Activated naive CD8-positive, alpha-beta T cell (primary cell): ENCODE measurements around the gene CPED1.
"Not testable (repeated sequence)": the region's sequence is repeated elsewhere in the genome, so short reads cannot be mapped to it uniquely, and the experiment has no call there.

Source experiments
- H3K27ac Mint-ChIP-seq: one replicate; pipeline ENCODE4 v1.8.0; 2021; ENCODE audit warnings: mixed read lengths
- H3K27me3 Mint-ChIP-seq: one replicate; pipeline ENCODE4 v1.8.0; 2021; ENCODE audit warnings: mixed read lengths
- H3K36me3 Mint-ChIP-seq: one replicate; pipeline ENCODE4 v1.8.0; 2021; ENCODE audit warnings: mixed read lengths
- H3K4me1 Mint-ChIP-seq: one replicate; pipeline ENCODE4 v1.8.0; 2021; ENCODE audit warnings: low read depth, mixed read lengths
- H3K4me3 Mint-ChIP-seq: one replicate; pipeline ENCODE4 v1.8.0; 2021; ENCODE audit warnings: mild to moderate bottlenecking, mixed read lengths
- H3K9me3 Mint-ChIP-seq: one replicate; pipeline ENCODE4 v1.8.0; 2021; ENCODE audit warnings: low read depth, mixed read lengths

The CPED1 gene

DNA sequence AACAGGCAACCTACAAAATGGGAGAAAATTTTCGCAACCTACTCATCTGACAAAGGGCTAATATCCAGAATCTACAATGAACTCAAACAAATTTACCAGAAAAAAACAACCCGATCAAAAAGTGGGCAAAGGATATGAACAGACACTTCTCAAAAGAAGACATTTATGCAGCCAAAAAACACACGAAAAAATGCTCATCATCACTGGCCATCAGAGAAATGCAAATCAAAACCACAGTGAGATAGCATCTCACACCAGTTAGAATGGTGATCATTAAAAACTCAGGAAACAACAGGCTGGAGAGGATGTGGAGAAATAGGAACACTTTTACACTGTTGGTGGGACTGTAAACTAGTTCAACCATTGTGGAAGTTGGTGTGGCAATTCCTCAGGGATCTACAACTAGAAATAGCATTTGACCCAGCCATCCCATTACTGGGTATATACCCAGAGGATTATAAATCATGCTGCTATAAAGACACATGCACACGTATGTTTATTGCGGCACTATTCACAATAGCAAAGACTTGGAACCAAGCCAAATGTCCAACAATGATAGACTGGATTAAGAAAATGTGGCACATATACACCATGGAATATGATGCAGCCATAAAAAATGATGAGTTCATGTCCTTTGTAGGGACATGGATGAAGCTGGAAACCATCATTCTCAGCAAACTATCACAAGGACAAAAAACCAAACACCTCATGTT, 264.2 kb downstream of the CPED1 start:
- not testable (repeated sequence) for H3K27ac Mint-ChIP-seq, H3K27me3 Mint-ChIP-seq, H3K4me1 Mint-ChIP-seq, H3K4me3 Mint-ChIP-seq, H3K36me3 Mint-ChIP-seq
- peaks cover 15% of the 10 kb centered on the region for H3K9me3 Mint-ChIP-seq

DNA sequence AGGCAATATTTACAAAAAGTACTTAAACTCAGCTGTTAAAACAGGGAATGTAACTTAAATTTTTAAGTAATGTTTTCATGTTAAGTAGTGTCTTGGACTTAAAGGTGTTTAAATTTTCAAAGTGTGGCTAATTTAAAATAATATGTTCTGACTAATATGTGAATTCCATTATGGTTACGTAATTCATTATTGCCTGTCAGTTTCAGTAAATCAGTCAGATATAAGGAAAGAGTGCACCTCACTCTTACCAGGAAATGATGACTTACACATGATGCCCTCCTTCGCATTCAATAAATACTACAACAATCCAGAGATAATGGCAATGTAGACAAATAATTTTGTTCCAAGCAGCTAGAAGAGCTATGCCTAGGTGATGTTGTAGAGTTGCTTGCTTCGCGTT, 271.3 kb downstream of the CPED1 start:
- Mint-ChIP-seq H3K4me1 (no peaks in the 10 kb centered on the region), H3K27me3 (no peaks in the 10 kb centered on the region), H3K36me3 (no peaks in the 10 kb centered on the region), H3K9me3 (peaks cover 7% of the 10 kb centered on the region), H3K27ac (no peak overlapping the region), H3K4me3 (no peak overlapping the region)

DNA sequence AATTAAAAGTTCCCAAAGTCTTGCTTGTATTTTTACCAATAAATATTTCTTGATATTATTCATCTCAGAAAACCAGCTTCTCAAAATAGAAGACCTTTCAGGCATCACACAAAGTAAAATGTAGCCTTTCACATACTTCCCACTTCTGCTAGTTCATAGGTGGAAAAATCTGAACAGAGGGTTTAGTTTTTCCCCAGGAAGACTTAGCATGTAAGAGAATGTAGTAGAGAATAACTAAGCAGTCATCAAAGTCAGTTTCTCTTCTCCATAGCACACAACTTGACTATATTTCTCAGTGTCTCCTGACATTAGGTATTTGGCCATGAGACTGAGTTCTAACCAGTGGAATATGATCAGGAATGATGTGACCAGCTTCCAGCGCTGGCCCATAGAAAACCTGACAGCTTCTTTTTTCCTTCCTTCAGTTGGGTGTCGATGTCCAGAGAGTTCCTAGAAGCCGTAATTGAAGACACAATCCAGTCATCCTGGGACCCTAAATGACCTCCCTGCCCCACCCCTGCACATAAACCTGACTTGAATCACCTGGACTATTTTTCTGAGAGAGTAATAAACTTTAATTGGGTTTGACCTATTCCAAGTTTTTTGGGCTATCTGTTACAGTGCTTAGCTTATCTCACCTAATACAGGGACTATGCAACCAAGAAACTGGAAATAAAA, 272.8 kb downstream of the CPED1 start:
- Mint-ChIP-seq H3K4me3 (no peak overlapping the region), H3K4me1 (no peaks in the 10 kb centered on the region), H3K36me3 (no peaks in the 10 kb centered on the region), H3K27me3 (no peaks in the 10 kb centered on the region), H3K9me3 (peaks cover 4% of the 10 kb centered on the region), H3K27ac (no peak overlapping the region)

DNA sequence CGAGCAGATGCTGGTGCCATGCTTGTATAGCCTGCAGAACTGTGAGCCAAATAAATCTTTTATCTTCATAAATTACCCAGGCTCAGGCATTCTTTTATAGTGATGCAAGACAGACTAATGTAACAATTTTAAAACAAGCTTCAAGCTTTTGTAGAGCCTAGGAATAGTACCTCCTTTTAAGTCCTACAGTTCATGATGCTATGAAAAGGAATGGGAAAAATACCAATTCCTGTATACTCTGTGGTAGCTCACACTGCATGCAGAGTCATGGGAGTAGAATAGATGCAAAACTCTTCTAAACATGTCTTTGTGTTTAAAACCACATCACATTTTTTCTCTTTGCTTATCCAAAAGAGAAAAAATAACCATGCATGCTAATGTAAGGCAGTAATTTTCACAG, 273.7 kb downstream of the CPED1 start:
- Mint-ChIP-seq H3K9me3 (no peaks in the 10 kb centered on the region), H3K27ac (no peak overlapping the region), H3K36me3 (no peaks in the 10 kb centered on the region), H3K27me3 (no peaks in the 10 kb centered on the region), H3K4me3 (no peak overlapping the region), H3K4me1 (no peaks in the 10 kb centered on the region)

DNA sequence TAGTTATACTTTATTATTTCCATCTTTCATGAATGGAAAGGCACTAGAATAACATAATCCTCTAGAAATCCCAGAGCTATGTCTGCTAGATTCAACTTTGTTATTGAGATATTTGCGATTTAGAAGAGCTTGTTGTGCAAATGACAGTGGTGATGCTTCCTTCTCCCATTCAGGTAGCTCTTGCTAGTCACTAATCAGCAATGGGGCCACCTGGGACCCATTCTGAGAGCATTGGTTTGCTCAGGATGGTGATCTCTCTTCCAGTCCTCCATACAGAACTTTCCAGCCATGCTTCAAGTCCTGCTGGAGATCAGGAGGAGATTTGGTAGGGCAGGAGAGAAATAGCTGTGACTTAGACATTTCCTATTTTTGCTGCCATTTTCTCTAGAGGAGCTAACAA, 274.5 kb downstream of the CPED1 start:
- Mint-ChIP-seq H3K27me3 (no peaks in the 10 kb centered on the region), H3K4me1 (no peaks in the 10 kb centered on the region), H3K36me3 (no peaks in the 10 kb centered on the region), H3K4me3 (no peak overlapping the region), H3K27ac (no peak overlapping the region), H3K9me3 (no peaks in the 10 kb centered on the region)

DNA sequence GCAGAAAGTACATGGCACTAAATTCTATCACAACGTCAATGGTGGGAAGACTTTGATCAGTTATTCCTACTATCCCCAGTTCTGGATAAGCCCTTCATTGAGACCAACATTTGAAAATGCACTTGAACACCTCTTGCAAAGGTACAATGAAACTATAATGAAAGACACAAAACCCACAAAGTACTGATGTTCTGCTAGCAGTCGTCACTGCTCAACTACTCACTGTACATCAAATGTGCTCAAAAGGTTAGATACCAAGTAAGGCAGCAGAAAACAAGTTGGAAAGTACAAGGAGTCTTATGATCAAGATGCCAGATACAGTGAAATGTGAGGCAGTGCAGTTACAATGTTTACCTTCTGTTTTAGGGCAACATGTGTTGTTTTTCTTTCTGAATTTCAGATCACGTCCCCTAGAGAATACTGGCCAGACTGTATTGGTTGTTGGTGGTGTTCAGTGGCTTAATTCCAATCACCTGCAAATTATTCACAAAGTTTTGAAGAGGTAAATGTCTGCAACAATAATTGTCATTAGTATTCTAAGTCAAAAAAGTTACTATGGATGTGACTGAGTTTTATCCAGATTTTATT, 277.9 kb downstream of the CPED1 start:
- Mint-ChIP-seq H3K4me1 (no peaks in the 10 kb centered on the region), H3K27ac (no peak overlapping the region), H3K4me3 (no peak overlapping the region), H3K36me3 (no peaks in the 10 kb centered on the region), H3K27me3 (no peaks in the 10 kb centered on the region), H3K9me3 (no peaks in the 10 kb centered on the region)

DNA sequence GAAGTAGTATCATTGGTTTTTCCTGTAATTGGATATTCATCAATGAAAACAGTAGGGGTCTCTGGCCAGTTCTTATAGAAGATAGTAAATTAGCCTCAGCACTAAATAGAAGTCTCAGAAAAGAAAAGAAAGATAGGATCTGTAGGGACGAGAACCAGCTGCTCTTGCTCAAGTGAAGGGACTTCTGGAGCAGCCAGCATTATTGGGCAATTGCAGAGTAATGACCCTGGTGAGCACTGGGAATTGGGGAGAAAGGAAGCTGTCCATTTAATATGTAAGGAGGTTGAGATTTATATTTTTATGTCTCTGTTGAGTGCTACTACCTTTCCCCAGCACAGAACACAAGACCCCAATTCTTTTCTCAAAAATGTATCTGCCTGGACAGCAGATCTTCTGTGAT, 279.1 kb downstream of the CPED1 start:
- H3K36me3 Mint-ChIP-seq, result no peaks in the 10 kb centered on the region

DNA sequence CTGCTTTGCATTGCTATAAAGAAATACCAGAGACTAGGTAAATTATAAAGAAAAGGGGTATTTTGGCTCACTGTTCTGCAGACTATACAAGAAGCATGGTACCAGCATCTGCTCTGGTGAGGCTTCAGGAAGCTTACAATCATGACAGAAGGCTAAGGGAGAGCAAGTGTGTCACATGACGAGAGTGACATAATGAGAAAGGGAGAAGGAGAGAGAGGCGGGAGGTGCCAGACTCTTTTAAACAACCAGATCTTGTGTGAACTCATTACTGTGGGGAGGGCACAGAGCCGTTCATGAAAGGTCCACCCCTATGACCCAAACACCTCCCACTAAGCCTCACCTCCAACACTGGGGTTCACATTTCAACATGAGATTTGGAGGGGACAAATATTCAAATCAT, 281.3 kb downstream of the CPED1 start:
- Mint-ChIP-seq H3K27ac (no peak overlapping the region), H3K36me3 (no peaks in the 10 kb centered on the region), H3K27me3 (peaks cover 7% of the 10 kb centered on the region), H3K9me3 (no peaks in the 10 kb centered on the region), H3K4me1 (no peaks in the 10 kb centered on the region), H3K4me3 (no peak overlapping the region)

More for the DNA sequence above, 279.1 kb downstream of the CPED1 start:
- H3K27ac Mint-ChIP-seq, result no peak overlapping the region
- peaks cover 2% of the 10 kb centered on the region for H3K27me3 Mint-ChIP-seq
- H3K9me3 Mint-ChIP-seq, result no peaks in the 10 kb centered on the region
- no peak overlapping the region for H3K4me3 Mint-ChIP-seq
- no peaks in the 10 kb centered on the region for H3K4me1 Mint-ChIP-seq

DNA sequence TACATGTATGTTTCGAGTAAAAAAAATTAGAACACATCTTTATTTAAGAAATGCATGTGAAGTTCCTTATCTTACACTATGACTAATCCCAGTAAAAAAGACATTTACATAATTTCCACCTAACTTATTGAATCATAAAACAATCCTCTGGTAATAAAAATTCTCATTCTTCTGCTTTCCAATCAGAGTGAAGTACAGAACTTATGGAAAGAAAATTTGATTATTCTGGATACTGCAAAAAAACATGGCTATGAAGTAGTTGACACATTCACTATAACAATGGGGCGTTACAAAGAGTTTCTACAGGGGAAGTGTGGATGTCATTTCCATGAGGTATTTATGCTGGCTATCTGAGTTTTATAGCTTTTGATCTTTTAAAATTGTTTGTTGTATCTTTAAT, 282.6 kb downstream of the CPED1 start:
- H3K4me3 Mint-ChIP-seq, result no peak overlapping the region
- no peaks in the 10 kb centered on the region for H3K36me3 Mint-ChIP-seq

DNA sequence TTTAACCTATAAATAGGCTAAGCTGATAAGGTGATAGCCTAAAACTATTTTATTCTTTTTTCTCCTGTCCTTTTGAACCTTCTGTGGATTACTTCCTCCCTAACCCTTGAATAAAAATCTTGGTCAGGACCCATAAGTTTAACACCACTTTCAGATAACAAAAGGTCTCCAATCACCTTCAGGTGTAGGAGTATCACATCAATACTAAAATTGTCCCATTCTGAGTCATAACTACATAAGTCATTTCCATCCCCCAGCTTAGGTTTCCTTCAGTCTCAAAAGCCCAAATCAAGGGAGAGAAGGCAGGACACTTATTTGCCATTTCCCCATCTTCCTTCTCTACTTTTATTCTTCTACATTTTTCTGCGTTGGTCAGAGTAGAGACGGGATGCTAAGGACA, 283.4 kb downstream of the CPED1 start:
- H3K27ac Mint-ChIP-seq, result no peak overlapping the region
- no peaks in the 10 kb centered on the region for H3K36me3 Mint-ChIP-seq
- peaks cover 13% of the 10 kb centered on the region for H3K27me3 Mint-ChIP-seq
- H3K4me1 Mint-ChIP-seq, result no peaks in the 10 kb centered on the region
- no peaks in the 10 kb centered on the region for H3K9me3 Mint-ChIP-seq
- no peak overlapping the region for H3K4me3 Mint-ChIP-seq

More for the DNA sequence above, 282.6 kb downstream of the CPED1 start:
- Mint-ChIP-seq H3K27me3 (peaks cover 7% of the 10 kb centered on the region), H3K27ac (no peak overlapping the region), H3K9me3 (no peaks in the 10 kb centered on the region), H3K4me1 (no peaks in the 10 kb centered on the region)

DNA sequence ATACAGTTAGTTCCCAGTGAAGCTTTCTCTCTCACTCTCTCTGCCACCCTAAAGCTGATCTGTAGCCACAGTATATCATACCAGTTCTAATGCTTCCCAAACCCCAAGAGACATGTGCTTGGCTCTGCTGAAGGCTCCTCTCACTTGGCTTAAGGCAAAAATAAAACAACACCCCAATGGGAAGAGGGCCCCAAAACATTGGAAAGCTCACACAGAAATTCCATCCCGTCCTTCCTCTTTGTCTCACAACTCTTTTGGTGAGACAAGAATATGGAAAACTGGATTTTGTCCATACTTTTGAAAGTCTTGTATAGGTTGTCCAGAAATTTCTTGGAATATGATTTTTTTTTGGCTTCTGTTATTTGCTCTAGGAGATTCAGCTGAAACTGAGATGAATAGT, 284.2 kb downstream of the CPED1 start:
- no peaks in the 10 kb centered on the region for H3K4me1 Mint-ChIP-seq
- H3K27ac Mint-ChIP-seq, result no peak overlapping the region
- H3K4me3 Mint-ChIP-seq, result no peak overlapping the region

DNA sequence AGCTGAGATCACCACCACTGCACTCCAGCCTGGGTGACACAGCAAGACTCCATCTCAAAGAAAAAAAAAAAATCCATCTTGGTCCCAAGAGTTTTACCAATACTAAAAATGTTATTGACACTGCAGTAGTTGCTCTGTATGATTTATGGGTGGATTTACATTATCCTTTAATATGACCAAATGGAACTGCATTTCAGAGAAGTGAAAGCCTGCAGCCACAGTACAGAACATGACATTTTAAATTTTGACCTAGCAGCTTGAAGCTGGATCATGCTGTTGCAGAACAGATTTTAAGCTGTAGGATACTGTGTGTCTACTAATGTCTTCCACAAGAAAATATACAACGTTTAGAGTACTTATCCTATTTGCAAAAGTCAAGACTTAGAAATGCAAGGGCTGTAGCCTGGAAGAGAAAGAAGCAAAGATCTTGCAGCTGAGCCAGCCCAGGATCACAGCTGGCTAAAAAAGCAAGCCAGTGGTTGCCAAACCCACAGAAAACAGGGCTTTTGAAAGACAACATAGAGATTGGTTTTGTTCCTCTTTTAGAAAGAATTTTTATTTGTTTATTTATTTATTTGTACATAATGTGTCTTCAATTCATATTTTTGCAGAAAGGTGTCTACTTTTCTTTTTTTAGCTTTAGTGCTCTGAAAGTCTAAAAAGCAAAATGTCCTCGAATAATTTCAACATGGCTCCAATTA, 285.1 kb downstream of the CPED1 start:
- Mint-ChIP-seq H3K27me3 (peaks cover 15% of the 10 kb centered on the region), H3K4me3 (no peak overlapping the region), H3K36me3 (no peaks in the 10 kb centered on the region), H3K27ac (no peak overlapping the region), H3K9me3 (no peaks in the 10 kb centered on the region), H3K4me1 (peaks cover 8% of the 10 kb centered on the region)

More for the DNA sequence above, 284.2 kb downstream of the CPED1 start:
- Mint-ChIP-seq H3K27me3 (peaks cover 14% of the 10 kb centered on the region), H3K36me3 (no peaks in the 10 kb centered on the region), H3K9me3 (no peaks in the 10 kb centered on the region)

DNA sequence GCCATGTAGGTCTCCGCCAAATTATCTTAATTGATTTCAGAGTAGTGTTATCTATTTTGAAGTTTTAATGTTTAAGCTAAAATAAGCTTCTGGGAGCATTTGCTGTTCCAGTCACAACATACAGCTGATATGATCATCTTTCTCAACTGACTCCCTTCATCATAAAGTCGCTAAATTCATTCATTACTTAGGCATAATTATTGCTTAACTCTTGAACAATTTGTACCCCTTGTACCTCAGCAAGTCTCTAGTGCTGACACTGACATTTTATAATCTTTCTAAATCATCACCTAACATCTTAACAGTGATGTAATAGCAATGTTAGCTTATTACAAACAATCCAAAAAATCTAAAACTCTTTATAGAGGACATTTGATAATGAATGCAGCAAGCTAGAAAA, 286.0 kb downstream of the CPED1 start:
- Mint-ChIP-seq H3K9me3 (no peaks in the 10 kb centered on the region), H3K36me3 (no peaks in the 10 kb centered on the region), H3K4me1 (peaks cover 14% of the 10 kb centered on the region), H3K4me3 (no peak overlapping the region), H3K27ac (no peak overlapping the region), H3K27me3 (peaks cover 15% of the 10 kb centered on the region)

DNA sequence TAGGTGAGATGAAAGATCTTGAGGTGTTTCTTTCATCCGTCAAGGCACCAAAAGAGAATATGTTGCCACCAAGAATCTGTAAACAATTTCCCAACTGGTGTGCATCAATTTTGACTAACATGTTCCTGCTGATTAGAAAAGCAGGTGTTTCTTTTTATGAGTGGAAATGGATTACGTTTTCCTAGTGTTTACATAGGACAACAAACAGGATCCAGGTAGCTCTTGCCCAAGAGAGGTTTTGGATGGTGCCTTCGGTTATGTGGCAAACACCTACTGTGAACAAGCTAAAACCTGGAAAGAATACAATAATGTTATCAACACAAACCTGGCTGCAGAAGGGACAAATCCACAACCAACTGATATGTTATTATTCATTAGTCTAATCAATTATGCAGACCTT, 286.7 kb downstream of the CPED1 start:
- no peaks in the 10 kb centered on the region for H3K9me3 Mint-ChIP-seq
- no peak overlapping the region for H3K4me3 Mint-ChIP-seq
- H3K36me3 Mint-ChIP-seq, result no peaks in the 10 kb centered on the region
- no peak overlapping the region for H3K27ac Mint-ChIP-seq
- peaks cover 15% of the 10 kb centered on the region for H3K4me1 Mint-ChIP-seq
- peaks cover 15% of the 10 kb centered on the region for H3K27me3 Mint-ChIP-seq

DNA sequence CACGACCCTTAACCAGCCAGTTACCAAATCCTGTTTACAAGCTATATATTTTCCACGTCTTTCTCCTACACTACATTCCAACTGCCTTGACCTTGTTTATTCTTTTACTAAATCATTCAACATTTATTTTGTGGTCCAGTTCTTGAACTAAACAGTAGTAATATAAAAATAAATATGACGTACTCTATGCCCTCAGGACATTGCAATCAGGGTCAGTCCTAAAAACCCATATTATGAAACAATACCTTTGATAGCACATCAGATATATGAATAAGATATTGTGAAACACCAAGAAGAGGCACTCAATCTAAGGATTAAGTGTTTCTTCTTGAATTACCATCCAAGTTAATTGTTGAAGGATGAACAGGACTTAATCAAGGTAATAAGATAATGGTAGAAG, 287.8 kb downstream of the CPED1 start:
- no peak overlapping the region for H3K27ac Mint-ChIP-seq
- no peak overlapping the region for H3K4me3 Mint-ChIP-seq
- no peaks in the 10 kb centered on the region for H3K9me3 Mint-ChIP-seq
- peaks cover 15% of the 10 kb centered on the region for H3K27me3 Mint-ChIP-seq
- H3K36me3 Mint-ChIP-seq, result no peaks in the 10 kb centered on the region
- peaks cover 15% of the 10 kb centered on the region for H3K4me1 Mint-ChIP-seq
